Erythroblast (primary cell): ENCODE measurements around the gene SEMA4B.

Experiments
- GATA1 ChIP-seq: IDR thresholded peaks from 2 replicates; pipeline ENCODE4 v1.6.1; 2011; ENCODE audit warnings: low read depth, mild to moderate bottlenecking, control low read depth, low read length, moderate library complexity
- POLR2A ChIP-seq: IDR thresholded peaks from 2 replicates; pipeline ENCODE4 v1.6.1; 2011; ENCODE audit warnings: mild to moderate bottlenecking, low read length

DNA sequence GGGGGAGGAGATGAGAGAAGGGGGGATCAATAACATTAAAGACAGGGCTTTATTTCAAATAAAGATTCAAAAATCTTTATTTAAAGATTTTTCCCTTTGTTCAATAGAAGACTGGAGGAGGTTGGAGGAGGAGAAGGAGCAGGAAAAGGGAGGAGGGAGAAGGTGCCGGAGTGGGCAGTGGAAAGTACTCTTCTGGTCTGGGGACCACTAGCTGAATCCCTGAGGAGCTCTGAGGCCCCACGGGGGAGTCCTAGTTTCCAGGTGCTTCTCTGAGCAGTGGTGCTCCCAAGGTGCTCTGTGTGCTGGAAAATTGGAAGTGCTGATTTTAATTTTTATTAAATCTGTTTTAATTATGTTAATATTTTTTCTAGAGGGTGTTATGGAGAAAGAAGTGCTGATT, 19.4 kb upstream of the SEMA4B start:
- TF ChIP-seq POLR2A = no peak
- TF ChIP-seq GATA1 = no peak
